NCI-H446 (cell line): ENCODE results near the gene BMP2.

Source experiments
- DNase-seq, 2 experiments: peaks; one replicate each; lab custom pipeline; 2025; lab: John Stamatoyannopoulos, UW

Gene BMP2

GRCh38 chr20:6768228-6769140 lies 998 bp downstream of the BMP2 start:
- no peak for DNase-seq

DNA sequence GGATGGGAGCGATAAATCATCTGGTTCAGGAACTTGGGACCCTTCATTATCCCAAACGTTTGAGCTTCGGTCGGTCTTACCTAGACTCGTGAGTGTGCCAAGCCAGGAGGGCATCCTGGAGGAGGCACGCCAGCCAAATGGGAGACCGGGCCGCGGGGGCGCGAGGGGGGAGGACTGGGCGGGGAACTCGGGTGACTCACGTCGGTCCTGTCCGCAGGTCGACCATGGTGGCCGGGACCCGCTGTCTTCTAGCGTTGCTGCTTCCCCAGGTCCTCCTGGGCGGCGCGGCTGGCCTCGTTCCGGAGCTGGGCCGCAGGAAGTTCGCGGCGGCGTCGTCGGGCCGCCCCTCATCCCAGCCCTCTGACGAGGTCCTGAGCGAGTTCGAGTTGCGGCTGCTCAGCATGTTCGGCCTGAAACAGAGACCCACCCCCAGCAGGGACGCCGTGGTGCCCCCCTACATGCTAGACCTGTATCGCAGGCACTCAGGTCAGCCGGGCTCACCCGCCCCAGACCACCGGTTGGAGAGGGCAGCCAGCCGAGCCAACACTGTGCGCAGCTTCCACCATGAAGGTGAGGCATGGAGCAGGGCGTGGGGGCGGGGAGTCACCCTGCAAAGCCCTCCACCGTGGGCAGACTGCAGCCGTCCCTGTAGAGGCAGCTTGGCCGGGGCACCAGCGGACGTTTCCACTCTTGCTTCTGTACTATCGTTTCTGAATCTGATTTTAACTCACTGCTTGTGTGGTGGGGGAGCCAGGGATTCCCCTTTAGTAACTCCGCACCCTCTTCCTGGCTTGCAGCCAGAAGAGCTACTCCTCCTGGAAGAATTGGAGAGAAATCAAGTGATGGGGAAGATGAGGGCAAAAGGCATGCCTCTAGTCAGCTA lies 2.7 kb downstream of the BMP2 start:
- no peak for DNase-seq

GRCh38 chr20:6770786-6771100 lies 3.3 kb downstream of the BMP2 start:
- no peak for DNase-seq

- DNase-seq: peak in 1 of 2 experiments; percentile 43
Observed at GRCh38 chr20:6780433-6781190, 13.1 kb downstream of the BMP2 start.

DNA sequence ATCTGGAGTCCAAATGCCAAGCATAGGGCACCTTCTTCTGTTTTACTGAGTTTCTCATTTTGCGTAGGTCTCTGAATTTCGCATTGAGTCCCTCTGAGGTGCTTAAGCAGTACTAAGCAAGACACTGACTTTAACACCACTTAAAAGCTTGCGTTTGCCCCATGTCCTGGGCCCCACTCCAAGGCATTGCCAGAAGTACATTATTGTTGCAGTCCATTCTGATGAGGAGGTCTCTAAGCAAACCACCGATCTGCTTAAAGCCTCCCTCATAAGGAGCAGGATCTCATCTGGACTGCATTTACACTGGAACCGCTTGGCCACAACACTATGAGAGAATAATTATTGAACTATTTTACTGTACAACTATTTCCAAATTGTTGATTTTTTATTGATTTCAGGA lies 16.3 kb downstream of the BMP2 start:
- DNase-seq: no peak

- DNase-seq: no peak
Observed at GRCh38 chr20:6784210-6784631, 16.7 kb downstream of the BMP2 start.

DNA sequence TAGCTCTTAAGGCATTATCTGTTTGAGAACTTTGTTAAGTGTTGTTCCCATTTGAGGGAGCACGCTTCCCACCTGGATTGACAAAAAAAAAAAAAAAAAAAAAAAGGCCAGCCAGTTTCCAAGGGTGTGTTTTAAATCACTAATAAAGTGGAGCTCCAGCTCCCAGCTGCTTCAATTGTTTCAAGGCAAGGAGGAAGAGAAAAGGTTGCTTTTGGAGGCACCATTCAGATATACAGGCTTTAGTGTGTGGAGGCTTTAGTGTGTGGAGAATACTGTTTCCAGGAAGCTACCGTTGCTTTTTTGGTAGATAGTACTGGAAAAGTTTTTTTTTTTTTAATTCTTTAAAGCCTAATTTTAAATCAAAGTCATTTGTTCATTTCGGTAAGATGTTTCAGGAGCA lies 17.3 kb downstream of the BMP2 start:
- DNase-seq: no peak

DNA sequence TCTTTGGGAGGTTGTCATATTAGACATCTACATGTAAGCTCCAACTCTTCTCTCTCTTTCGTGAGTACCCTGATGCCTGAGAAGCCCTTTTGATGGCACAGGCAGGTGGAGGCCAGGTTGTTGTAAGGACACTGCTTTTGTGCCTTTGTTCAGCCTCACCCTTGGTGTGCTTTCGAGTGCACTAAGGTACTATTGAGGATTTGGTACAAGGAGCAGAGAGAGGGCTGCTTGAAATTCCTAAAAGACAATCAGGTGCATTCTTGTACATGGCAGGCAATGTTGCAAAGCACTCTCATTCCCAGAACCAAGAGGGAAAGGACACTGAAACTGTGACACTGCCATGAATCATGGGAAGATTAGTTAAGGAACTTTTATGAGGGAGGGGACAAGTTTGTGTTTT lies 19.1 kb downstream of the BMP2 start:
- no peak for DNase-seq

DNA sequence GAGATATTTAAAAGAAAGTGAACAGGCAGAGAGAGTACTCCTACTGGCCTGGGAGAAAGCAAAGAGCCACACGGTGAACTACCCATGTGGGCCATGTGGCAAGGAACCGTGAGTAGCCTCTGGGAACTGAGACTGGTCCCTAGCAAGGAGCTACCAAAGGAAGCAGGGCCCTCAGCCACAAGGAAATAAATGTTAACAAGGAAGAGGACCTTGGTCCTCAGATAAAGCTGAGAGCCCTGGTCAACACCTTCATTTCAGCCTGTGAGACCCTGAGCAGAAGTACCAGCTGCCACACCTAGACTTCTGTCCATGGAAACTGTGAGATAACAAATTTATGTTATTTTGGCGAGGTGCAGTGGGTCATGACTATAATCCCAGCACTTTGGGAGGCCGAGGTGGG lies 25.3 kb downstream of the BMP2 start:
- no peak for DNase-seq

GRCh38 chr20:6802227-6802626 lies 34.7 kb downstream of the BMP2 start:
- DNase-seq: no peak

- DNase-seq: no peak
Observed at GRCh38 chr20:6806275-6806674, 38.8 kb downstream of the BMP2 start.

GRCh38 chr20:6811262-6812035 lies 44.0 kb downstream of the BMP2 start:
- no peak for DNase-seq

- DNase-seq: no peak
Observed at GRCh38 chr20:6812530-6812929, 45.0 kb downstream of the BMP2 start.

DNA sequence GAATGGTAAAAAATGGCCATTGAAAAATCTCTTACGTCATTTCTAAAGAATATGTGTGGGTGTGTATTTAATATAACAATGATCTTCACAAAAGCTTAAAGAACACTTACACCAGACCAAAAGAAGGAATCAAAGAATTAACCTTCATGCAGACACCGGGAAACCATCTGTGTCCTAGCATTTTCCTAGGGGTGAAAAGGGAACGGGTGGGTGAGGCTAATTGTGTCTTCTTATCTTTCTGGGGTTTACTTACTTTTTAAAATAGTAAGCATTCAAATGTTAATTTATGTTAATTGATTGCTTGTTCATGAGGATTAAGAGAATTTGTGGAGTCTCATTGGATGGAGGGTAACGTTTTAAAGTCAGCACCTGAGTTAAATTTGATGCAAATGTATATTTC lies 47.5 kb downstream of the BMP2 start:
- no peak for DNase-seq

DNA sequence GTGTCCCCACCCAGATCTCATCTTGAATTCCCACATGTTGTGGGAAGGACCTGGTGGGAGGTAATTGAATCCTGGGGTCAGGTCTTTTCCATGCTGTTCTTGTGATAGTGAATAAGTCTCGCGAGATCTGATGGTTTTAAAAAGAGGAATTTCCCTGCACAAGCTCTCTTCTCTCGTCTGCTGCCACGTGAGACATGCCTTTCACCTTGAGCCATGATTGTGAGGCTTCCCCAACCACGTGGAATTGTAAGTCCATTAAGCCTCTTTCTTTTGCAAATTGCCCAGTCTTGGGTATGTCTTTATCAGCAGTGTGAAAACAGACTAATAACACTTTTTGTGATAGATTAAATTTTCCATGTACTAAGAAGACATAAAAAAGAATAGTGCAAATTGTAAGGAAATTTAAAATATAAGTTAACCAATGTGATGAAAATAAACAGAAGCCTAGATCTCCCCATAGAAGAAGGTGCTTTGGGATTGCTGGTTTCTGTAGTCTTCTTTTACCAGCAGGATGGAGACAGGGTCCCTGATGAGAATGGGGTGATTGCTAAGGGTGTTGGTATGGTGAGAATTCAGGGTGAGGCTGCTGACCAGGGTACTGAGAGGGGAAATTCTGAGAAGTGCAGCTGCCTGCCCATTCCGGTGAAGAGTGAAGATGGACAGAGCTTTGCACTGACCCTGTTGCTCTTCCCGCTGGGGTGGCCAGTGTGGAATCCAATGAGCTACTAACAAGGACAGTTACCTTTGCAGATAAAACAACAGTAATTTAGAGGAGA lies 50.7 kb downstream of the BMP2 start:
- DNase-seq: no peak

- DNase-seq: no peak
Observed at GRCh38 chr20:6819599-6819998, 52.1 kb downstream of the BMP2 start.

DNA sequence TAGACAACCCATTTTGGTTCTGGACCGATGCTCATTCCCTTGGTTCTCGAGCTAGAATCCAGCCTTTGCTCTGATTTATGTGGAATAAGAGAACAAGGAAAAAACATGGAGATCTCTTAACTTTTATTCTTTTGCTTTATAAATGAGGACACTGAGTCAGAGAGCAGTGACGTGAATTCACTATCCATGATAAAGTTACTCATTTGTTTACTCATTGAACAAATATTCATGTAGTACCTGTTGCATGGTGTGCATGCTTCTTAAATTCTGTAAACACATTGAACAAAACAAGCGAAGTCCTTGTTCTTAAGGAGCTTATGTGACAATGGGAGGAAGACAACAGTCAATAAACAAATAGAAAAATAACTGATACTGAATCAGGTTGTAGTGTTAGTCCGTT lies 56.9 kb downstream of the BMP2 start:
- DNase-seq: no peak

GRCh38 chr20:6827472-6827871 lies 60.0 kb downstream of the BMP2 start:
- no peak for DNase-seq

DNA sequence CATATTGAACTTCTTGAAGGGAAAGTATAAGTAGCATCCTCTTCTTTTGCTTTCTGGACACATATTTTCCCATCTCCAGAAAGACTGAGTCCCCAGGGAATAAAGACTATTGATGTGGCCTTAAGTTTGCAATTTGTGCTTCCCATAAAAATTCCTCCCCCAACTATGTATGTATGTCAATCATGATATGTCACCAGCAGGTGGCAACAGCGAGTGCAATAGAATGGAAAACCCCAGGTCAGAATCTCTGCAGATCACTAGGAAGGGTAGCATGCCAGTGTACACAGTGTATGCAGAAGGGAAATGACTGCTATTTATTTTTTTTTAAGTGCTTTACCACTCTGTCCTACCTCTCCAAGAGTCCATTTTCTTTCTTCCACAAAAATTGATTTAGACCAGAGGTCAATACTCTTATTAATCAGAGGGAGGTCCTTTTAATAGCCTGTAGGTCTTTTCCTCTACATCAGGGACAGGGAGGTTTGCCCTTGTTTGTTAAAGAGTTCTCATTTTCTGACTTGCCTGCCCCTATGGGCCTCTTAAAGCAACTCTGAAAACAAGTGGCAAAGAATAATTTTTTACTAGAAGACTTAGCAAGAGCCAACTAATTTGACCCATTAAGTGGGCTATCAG lies 61.4 kb downstream of the BMP2 start:
- peak; percentile 22 to 65 for DNase-seq

DNA sequence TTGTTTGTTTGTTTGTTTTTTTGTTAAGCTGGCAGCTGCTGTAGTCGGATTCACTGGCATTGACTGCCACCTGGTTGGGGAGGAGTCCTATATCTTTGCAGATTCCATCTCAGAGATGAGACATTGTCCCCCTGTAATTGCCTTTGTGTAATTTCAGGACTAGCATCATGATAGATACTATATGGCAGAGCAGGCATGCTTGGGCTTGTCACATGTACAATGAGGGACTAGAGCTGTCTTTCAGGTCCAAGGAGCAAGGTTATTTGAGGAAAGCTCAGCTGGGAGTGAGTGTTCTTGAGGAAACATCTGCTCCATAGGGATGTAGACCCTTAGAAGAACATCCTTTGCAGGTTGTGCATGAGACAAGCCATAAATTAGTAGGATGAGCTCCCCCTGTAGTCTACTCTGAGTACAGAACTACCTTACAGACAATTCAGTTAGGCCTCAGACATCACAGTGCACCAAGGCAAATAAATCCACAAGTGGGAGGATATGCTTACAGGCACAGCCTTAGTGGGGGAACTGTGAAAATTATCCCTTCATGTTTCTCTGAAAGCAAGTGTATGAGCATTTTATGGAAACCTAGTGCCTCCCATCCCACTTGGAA lies 62.1 kb downstream of the BMP2 start:
- DNase-seq: no peak
